CD14-positive monocyte (primary cell): Measurements from ENCODE around the gene CENPP. TPM values are rescaled to one million over a fixed set of nuclear protein-coding genes. Genes with fewer than 3 reads are reported as not detected.
A peak's percentile ranks its signal among the peaks of the same experiment; 100 is the strongest.

Source experiments
- DNase-seq, 3 donors: peaks; one replicate each; pipeline ENCODE4 v3.0.0-alpha.2; 2011 to 2022
- H2AFZ ChIP-seq: 2 replicates; pipeline ENCODE4 v1.6.0; 2012; ENCODE audit warnings: mild to moderate bottlenecking, low read depth, low read length, inconsistent platforms; ENCODE audit not compliant: insufficient read depth, poor library complexity, severe bottlenecking
- H3K27ac ChIP-seq, 2 donors: 1 replicate in 1 of 2; 2 replicates in 1 of 2; pipeline ENCODE4 v1.5.1; 2012 to 2013; ENCODE audit warnings: low read length in 2 of 2, control low read depth in 1 of 2, inconsistent platforms in 1 of 2, low read depth in 1 of 2, mild to moderate bottlenecking in 1 of 2
- H3K27me3 ChIP-seq, 2 donors: one replicate each; pipeline versions ENCODE4 v1.6.0 to v1.6.1; 2011 to 2013; ENCODE audit warnings: low read length in 2 of 2; ENCODE audit not compliant: control insufficient read depth in 2 of 2, insufficient read depth in 2 of 2
- H3K36me3 ChIP-seq, 2 donors: replicated peaks in 1 of 2; 1 replicate in 1 of 2; 2 replicates in 1 of 2; pipeline versions ENCODE4 v1.5.1 to v1.6.1; 2012 to 2013; ENCODE audit warnings: low read length in 2 of 2, control low read depth in 1 of 2, inconsistent platforms in 1 of 2, mild to moderate bottlenecking in 1 of 2; ENCODE audit not compliant: insufficient read depth in 2 of 2, control insufficient read depth in 1 of 2
- H3K4me1 ChIP-seq, 2 donors: 1 replicate in 1 of 2; 2 replicates in 1 of 2; pipeline versions ENCODE4 v1.5.1 to v1.6.1; 2012 to 2013; ENCODE audit warnings: low read length in 2 of 2, control low read depth in 1 of 2, inconsistent platforms in 1 of 2, mild to moderate bottlenecking in 1 of 2, moderate library complexity in 1 of 2; ENCODE audit not compliant: insufficient read depth in 2 of 2, control insufficient read depth in 1 of 2
- H3K4me2 ChIP-seq: replicated peaks from 2 replicates; pipeline ENCODE3; 2012; ENCODE audit warnings: low read length, moderate library complexity, mild to moderate bottlenecking; ENCODE audit not compliant: poor library complexity, severe bottlenecking; ENCODE audit errors: extremely low read depth
- H3K4me3 ChIP-seq, 3 experiments: fragments of 200-600 bp in 1 of 3; sonication (generic) in 1 of 3; replicated peaks in 1 of 3; 1 replicate in 2 of 3; 2 replicates in 1 of 3; pipeline ENCODE4 v1.5.1; 2011 to 2013; ENCODE audit warnings: low read length in 3 of 3, mild to moderate bottlenecking in 3 of 3, control low read depth in 2 of 3, low read depth in 2 of 3, inconsistent platforms in 1 of 3, moderate library complexity in 1 of 3
- H3K79me2 ChIP-seq: 2 replicates; pipeline ENCODE4 v1.6.0; 2012; ENCODE audit warnings: mild to moderate bottlenecking, control low read depth, inconsistent platforms, low read length, moderate library complexity; ENCODE audit not compliant: insufficient read depth
- H3K9ac ChIP-seq: 2 replicates; pipeline ENCODE4 v1.6.0; 2017; ENCODE audit warnings: low read length, mild to moderate bottlenecking; ENCODE audit not compliant: insufficient read depth, poor library complexity, severe bottlenecking
- H3K9me3 ChIP-seq, 2 donors: replicated peaks in 1 of 2; 1 replicate in 1 of 2; 2 replicates in 1 of 2; pipeline versions ENCODE4 v1.5.1 to v1.6.1; 2012 to 2013; ENCODE audit warnings: low read length in 2 of 2, control low read depth in 1 of 2; ENCODE audit not compliant: control insufficient read depth in 1 of 2, insufficient read depth in 1 of 2
- H4K20me1 ChIP-seq: 2 replicates; pipeline ENCODE4 v1.6.0; 2012; ENCODE audit warnings: mild to moderate bottlenecking, low read length, control low read depth, moderate library complexity; ENCODE audit not compliant: insufficient read depth
- H3K27ac Mint-ChIP-seq, 7 donors: one replicate each; pipeline ENCODE4 v1.8.0; 2020; ENCODE audit warnings: mild to moderate bottlenecking in 7 of 7, mixed read lengths in 7 of 7, moderate library complexity in 6 of 7, inconsistent platforms in 2 of 7
- H3K27me3 Mint-ChIP-seq, 3 donors: one replicate each; pipeline ENCODE4 v1.8.0; 2021 to 2022; ENCODE audit warnings: low read depth in 3 of 3, mild to moderate bottlenecking in 3 of 3, mixed read lengths in 3 of 3, moderate library complexity in 3 of 3, inconsistent platforms in 1 of 3
- H3K36me3 Mint-ChIP-seq, 2 donors: one replicate each; pipeline ENCODE4 v1.8.0; 2020; ENCODE audit warnings: mixed read lengths in 2 of 2, inconsistent platforms in 1 of 2, mild to moderate bottlenecking in 1 of 2
- H3K4me1 Mint-ChIP-seq: one replicate; pipeline ENCODE4 v1.8.0; 2020; ENCODE audit warnings: mild to moderate bottlenecking, mixed read lengths
- H3K4me3 Mint-ChIP-seq, 2 donors: one replicate each; pipeline ENCODE4 v1.8.0; 2020; ENCODE audit warnings: mild to moderate bottlenecking in 2 of 2, mixed read lengths in 2 of 2, moderate library complexity in 1 of 2
- H3K9me3 Mint-ChIP-seq, 7 donors: one replicate each; pipeline ENCODE4 v1.8.0; 2020 to 2022; ENCODE audit warnings: mixed read lengths in 7 of 7, mild to moderate bottlenecking in 6 of 7, moderate library complexity in 6 of 7, inconsistent platforms in 2 of 7
- CTCF ChIP-seq: fragments of 200-600 bp; IDR thresholded peaks from one replicate; pipeline ENCODE4 v1.8.0; 2022; ENCODE audit warnings: antibody characterized with exemption, mild to moderate bottlenecking
- WGBS: methylation state at CpG from one replicate; pipeline ENCODE4 v1.1.5; 2013; ENCODE audit warnings: missing lambda C conversion rate; ENCODE audit not compliant: insufficient coverage; 5-methylcytosine and 5-hydroxymethylcytosine counted together
- intact Hi-C, 2 donors: fragments of 100-400 bp; cut with micrococcal nuclease; formaldehyde crosslinking; loops; one replicate each; pipeline versions ENCODE4 v1.15.0 to v1.15.1; 2023
- polyA plus RNA-seq, 3 donors: library from polyadenylated mRNA; depleted of rRNA in 1 of 3; unstranded in 2 of 3; stranded (reverse) in 1 of 3; fragments of 300-500 nt in 2 of 3; fragments of >200 nt in 1 of 3; fragmentation: Illumina TruSeq in 2 of 3; gene quantifications; 1 replicate in 2 of 3; 2 replicates in 1 of 3; pipeline ENCODE4 v1.2.3, GENCODE V29; 2012 to 2021

The CENPP gene
- polyA plus RNA-seq, 3 donors, result 0.50 to 1.1 (median 1.1) TPM

- Mint-ChIP-seq H3K4me1 (peaks cover 14% of the 10 kb centered on the region), H3K9me3 (no peaks in the 10 kb centered on the region), H3K4me3 (no peak overlapping the region), H3K27me3 (peaks cover 0 to 2% (median 0%) of the 10 kb centered on the region in 3 donors), H3K27ac (no peak overlapping the region), H3K36me3 (peaks cover 0 to 1% of the 10 kb centered on the region in 2 donors)
- Histone ChIP-seq H3K9me3 (no peaks in the 10 kb centered on the region), H3K4me3 (no peak overlapping the region), H3K27ac (no peak overlapping the region), H3K27me3 (no peaks in the 10 kb centered on the region), H4K20me1 (no peaks in the 10 kb centered on the region), H3K36me3 (no peaks in the 10 kb centered on the region), H2AFZ (no peak overlapping the region), H3K79me2 (no peaks in the 10 kb centered on the region), H3K4me2 (no peak overlapping the region), H3K9ac (no peak overlapping the region), H3K4me1 (no peaks in the 10 kb centered on the region)
- no CpG with 5 or more reads among the region's 2 CpGs for WGBS
- intact Hi-C loops, result no loop called here
- TF ChIP-seq CTCF, result no peak
- no peak for DNase-seq
Observed at GRCh38 chr9:92507005-92507404, 181.3 kb downstream of the CENPP start.

DNA sequence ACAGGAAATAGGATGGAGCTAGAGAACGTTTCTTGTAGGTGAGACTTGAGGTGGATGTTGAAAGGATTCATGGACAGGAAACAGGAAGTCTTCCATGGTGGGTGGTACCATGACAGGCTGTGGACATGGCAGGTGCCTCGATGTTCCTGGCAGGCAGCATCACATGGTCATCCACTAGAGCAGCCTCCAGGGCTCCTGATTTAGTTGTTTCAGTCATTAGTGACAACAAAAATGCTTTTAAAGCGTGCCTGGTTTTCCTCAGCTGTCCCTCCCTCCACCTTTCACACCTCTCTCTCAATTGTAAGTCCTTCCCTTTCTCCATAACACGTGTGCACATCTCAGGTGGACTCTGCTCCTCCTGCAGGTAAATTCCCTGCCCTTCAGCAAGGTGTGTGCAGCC is 181.7 kb downstream of the CENPP start:
- H3K27me3 Mint-ChIP-seq, result peaks cover 0 to 2% (median 0%) of the 10 kb centered on the region in 3 donors
- peaks cover 0 to 1% of the 10 kb centered on the region in 2 donors for H3K36me3 Mint-ChIP-seq
- no peak for DNase-seq
- no peaks in the 10 kb centered on the region for H3K9me3 ChIP-seq
- peaks cover 14% of the 10 kb centered on the region for H3K4me1 Mint-ChIP-seq
- no peaks in the 10 kb centered on the region for H3K4me1 ChIP-seq
- H4K20me1 ChIP-seq, result no peaks in the 10 kb centered on the region
- no peaks in the 10 kb centered on the region for H3K9me3 Mint-ChIP-seq
- 69% methylated on average over 4 of the region's 4 CpGs for WGBS
- intact Hi-C loops, result no loop called here
- TF ChIP-seq CTCF, result no peak
- H3K27ac Mint-ChIP-seq, result no peak overlapping the region
- no peaks in the 10 kb centered on the region for H3K27me3 ChIP-seq
- H3K27ac ChIP-seq, result no peak overlapping the region
- no peak overlapping the region for H3K4me3 ChIP-seq
- no peaks in the 10 kb centered on the region for H3K79me2 ChIP-seq
- no peak overlapping the region for H3K4me3 Mint-ChIP-seq
- no peak overlapping the region for H2AFZ ChIP-seq
- H3K9ac ChIP-seq, result peak overlapping the region; percentile 20
- H3K4me2 ChIP-seq, result no peak overlapping the region
- H3K36me3 ChIP-seq, result no peaks in the 10 kb centered on the region
